IPS DF 4.7 (cell line): ENCODE measurements around the gene TRRAP.

Source experiments
- DNase-seq: peaks from one replicate; pipeline ENCODE4 v3.0.0-alpha.2; 2013; ENCODE audit warnings: low spot score; ENCODE audit errors: extremely low read depth

The TRRAP gene

DNA sequence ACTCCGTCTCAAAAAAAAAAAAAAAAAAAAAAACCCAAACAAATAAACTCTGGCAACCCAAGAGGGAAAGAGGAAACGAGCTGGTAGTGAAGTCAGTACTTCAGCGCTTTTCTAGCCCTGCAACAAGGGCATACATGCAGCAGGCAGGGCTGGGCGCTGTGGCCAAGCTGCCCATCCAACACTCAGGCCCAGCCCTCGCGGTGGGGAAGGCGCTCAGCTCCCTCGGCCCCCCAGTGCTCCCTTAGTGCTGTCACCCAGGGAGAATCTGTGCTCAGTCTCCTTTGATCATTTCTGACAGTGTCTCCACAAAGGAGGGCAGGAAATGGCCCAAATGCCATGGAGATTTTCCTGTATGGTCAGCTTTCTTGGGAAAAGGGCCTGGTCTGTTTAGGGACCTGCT, 168.4 kb downstream of the TRRAP start:
- DNase-seq, result no peak

DNA sequence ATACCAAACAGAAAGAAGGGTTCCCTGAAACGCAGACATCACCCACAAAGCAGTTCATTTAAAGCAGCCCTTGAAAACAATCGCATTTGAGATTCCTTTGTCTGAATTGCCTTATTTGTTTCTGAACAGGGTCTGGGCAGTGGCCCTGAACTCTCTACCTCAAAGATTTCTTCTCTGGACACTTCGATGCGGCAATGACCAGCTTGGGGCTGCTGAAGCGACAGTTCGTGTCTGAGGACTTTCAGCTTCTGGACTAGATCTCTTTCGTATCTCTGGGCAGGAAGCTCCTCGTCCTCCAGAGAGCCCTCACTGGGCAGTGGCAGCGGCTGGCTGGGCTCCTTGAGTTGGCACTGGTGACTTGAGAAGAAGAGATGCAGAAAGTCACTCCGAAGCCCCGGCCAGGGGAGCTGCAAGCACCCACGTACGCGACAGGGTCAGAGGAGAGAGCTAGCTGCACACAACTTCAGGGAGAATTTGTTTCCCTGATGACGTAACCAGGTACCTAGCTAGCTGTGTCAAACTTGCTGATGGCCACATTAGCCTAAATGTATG, 169.3 kb downstream of the TRRAP start:
- DNase-seq, result no peak

DNA sequence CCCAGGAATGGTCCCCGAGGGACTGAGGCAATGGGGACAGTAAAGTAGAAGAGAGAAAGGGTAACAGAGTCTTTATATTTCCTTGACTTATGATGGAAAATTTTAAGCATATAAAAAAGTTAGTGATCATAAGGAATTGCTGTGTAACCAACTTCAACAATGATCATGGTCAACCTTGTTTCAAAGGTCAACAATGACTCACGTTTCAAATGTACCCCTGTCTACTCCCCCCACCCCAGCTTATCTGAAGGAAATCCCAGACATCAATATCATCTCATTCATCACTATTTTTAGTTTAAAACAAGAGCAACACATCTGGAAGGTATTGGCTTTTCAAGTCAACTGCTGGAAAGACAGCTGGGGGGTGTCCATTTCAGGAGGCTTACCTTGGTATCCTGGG, 172.6 kb downstream of the TRRAP start:
- no peak for DNase-seq

DNA sequence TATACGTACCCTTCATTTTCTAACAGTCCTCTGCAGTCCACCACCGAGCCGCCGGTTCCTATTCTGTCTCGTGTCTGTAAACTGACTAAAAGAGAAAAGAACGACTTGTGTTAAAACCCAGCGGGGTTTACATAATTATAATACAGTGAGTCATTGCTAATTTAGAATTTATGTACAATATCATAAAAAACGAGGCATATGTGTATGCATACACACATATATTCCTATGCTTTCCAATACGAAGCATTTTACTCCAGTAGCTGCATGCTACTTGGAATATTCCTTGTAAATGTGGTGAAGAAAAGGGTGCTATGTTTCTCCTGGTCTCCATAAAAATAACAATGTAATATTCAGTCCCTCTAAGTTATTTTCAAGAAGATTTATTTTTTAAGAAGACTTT, 176.4 kb downstream of the TRRAP start:
- no peak for DNase-seq

DNA sequence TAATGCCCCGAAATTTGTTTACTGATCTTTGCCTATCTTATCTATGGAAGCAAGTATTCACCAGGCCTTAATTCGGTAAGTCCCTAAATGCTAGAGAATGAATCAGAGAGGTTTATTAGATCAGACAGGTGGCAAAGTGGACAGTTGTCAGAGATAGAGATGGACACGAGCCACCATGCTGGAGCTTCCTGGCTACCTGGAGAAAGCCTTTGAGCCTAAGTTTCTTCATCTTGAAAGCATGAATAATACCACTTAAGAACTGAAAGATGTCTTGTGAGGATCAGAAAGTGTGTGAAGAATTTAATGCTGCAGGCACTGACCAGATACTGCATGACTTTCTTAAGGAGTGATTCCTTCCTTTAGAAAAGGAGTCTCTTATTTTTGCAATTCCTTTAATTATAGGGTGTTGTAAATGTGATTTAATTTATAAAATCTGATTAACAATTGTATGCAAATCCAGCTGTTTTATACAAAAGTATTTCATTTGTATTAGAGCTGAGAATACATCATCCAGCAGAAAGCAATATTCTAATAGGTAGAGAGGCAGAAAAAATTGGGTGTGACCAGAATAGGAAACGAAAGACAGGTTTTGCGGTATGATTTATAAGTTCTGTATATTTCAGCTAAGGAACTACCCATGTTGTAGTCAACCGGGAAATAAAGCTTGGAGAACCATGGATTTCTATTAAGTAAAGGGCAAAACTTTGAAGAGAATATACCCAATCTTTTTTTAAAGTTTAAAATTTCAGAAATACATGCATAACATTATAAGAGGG, 182.9 kb downstream of the TRRAP start:
- no peak for DNase-seq
